HCT116 (cell line): Measurements from ENCODE around the gene GRID2.

Experiments used
- CEBPB ChIP-seq: IDR thresholded peaks from 2 replicates; pipeline ENCODE4 v1.6.1; 2012; ENCODE audit warnings: low read depth
- ELF1 ChIP-seq: IDR thresholded peaks from 2 replicates; pipeline ENCODE4 v1.6.1; 2012; ENCODE audit warnings: low read depth, borderline replicate concordance
- EZH2 ChIP-seq: fragments of 200-600 bp; sonication (generic); IDR thresholded peaks from 2 replicates; pipeline ENCODE4 v1.6.1; 2017; ENCODE audit warnings: antibody characterized with exemption, mixed run types
- POLR2A ChIP-seq: IDR thresholded peaks from 2 replicates; pipeline ENCODE4 v1.7.0; 2011; ENCODE audit warnings: borderline replicate concordance; ENCODE audit not compliant: insufficient read depth, insufficient read length; ENCODE audit errors: extremely low read depth
- POLR2AphosphoS5 ChIP-seq: IDR thresholded peaks from 2 replicates; pipeline ENCODE4 v1.6.1; 2011; ENCODE audit warnings: mild to moderate bottlenecking, low read depth, low read length, moderate library complexity
- RAD21 ChIP-seq: IDR thresholded peaks from 2 replicates; pipeline ENCODE4 v1.6.1; 2012; ENCODE audit warnings: low read depth, mild to moderate bottlenecking
- SP1 ChIP-seq: IDR thresholded peaks from 2 replicates; pipeline ENCODE4 v1.6.1; 2012; ENCODE audit warnings: low read depth
- YY1 ChIP-seq: IDR thresholded peaks from 2 replicates; pipeline ENCODE4 v1.6.1; 2011; ENCODE audit warnings: low read length, low read depth, moderate library complexity, mild to moderate bottlenecking; ENCODE audit not compliant: insufficient replicate concordance; ENCODE audit errors: extremely low read depth
- TF ChIP-seq, protein P1 (sequence below), 3 experiments: fragments of 200-600 bp in 1 of 3; sonication (generic) in 1 of 3; IDR thresholded peaks in 2 of 3; conservative IDR thresholded peaks in 1 of 3; 2 replicates each; pipeline ENCODE4 v1.5.1; 2012 to 2017; ENCODE audit warnings: low read depth in 2 of 3, low read length in 2 of 3, antibody characterized with exemption in 1 of 3, borderline replicate concordance in 1 of 3, control low read depth in 1 of 3, mild to moderate bottlenecking in 1 of 3, mixed read lengths in 1 of 3, mixed run types in 1 of 3, moderate library complexity in 1 of 3; ENCODE audit not compliant: insufficient read depth in 1 of 3
- TF ChIP-seq, protein P2 (sequence below): IDR thresholded peaks from 2 replicates; pipeline ENCODE4 v1.6.1; 2012; ENCODE audit warnings: low read depth
- TF ChIP-seq, protein P3 (sequence below): IDR thresholded peaks from 2 replicates; pipeline ENCODE4 v1.6.1; 2011; ENCODE audit warnings: mild to moderate bottlenecking, low read length, moderate library complexity; ENCODE audit not compliant: insufficient replicate concordance; ENCODE audit errors: extremely low read depth
- TF ChIP-seq, protein P4 (sequence below): IDR thresholded peaks from 2 replicates; pipeline ENCODE4 v1.6.1; 2012

DNA sequence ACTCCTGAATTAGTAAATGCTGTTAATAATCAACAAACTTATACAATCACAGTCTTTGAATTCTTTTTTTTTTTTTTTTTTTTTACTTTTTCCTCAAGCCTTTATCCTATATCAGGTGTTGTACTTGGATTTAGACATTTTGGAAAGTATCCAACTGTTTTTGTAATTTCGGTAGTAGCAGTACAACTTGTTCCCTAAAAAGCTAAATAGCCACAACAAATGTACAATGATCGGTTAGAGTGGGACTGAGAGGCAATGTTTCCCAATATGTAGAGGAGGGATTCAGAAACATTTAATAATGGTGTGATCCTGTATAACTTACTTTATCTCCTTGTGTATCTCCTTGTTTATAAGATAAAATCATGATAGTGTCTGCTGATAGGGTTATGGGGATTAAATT, 343.1 kb downstream of the GRID2 start:
- TF ChIP-seq, protein P1, sequence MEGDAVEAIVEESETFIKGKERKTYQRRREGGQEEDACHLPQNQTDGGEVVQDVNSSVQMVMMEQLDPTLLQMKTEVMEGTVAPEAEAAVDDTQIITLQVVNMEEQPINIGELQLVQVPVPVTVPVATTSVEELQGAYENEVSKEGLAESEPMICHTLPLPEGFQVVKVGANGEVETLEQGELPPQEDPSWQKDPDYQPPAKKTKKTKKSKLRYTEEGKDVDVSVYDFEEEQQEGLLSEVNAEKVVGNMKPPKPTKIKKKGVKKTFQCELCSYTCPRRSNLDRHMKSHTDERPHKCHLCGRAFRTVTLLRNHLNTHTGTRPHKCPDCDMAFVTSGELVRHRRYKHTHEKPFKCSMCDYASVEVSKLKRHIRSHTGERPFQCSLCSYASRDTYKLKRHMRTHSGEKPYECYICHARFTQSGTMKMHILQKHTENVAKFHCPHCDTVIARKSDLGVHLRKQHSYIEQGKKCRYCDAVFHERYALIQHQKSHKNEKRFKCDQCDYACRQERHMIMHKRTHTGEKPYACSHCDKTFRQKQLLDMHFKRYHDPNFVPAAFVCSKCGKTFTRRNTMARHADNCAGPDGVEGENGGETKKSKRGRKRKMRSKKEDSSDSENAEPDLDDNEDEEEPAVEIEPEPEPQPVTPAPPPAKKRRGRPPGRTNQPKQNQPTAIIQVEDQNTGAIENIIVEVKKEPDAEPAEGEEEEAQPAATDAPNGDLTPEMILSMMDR (IDR thresholded peaks at IDR 0.05 in 2 of 3, conservative IDR thresholded peaks at IDR 0.05 in 1 of 3; ENCODE audit: borderline replicate concordance in 1 of 3, insufficient read depth in 1 of 3, low read depth in 2 of 3, low read length in 2 of 3): no peak
- TF ChIP-seq YY1: no peak
- no peak for TF ChIP-seq RAD21
- TF ChIP-seq ELF1: no peak
- no peak for TF ChIP-seq POLR2AphosphoS5
- TF ChIP-seq, protein P2, sequence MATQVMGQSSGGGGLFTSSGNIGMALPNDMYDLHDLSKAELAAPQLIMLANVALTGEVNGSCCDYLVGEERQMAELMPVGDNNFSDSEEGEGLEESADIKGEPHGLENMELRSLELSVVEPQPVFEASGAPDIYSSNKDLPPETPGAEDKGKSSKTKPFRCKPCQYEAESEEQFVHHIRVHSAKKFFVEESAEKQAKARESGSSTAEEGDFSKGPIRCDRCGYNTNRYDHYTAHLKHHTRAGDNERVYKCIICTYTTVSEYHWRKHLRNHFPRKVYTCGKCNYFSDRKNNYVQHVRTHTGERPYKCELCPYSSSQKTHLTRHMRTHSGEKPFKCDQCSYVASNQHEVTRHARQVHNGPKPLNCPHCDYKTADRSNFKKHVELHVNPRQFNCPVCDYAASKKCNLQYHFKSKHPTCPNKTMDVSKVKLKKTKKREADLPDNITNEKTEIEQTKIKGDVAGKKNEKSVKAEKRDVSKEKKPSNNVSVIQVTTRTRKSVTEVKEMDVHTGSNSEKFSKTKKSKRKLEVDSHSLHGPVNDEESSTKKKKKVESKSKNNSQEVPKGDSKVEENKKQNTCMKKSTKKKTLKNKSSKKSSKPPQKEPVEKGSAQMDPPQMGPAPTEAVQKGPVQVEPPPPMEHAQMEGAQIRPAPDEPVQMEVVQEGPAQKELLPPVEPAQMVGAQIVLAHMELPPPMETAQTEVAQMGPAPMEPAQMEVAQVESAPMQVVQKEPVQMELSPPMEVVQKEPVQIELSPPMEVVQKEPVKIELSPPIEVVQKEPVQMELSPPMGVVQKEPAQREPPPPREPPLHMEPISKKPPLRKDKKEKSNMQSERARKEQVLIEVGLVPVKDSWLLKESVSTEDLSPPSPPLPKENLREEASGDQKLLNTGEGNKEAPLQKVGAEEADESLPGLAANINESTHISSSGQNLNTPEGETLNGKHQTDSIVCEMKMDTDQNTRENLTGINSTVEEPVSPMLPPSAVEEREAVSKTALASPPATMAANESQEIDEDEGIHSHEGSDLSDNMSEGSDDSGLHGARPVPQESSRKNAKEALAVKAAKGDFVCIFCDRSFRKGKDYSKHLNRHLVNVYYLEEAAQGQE: no peak
- TF ChIP-seq, protein P3, sequence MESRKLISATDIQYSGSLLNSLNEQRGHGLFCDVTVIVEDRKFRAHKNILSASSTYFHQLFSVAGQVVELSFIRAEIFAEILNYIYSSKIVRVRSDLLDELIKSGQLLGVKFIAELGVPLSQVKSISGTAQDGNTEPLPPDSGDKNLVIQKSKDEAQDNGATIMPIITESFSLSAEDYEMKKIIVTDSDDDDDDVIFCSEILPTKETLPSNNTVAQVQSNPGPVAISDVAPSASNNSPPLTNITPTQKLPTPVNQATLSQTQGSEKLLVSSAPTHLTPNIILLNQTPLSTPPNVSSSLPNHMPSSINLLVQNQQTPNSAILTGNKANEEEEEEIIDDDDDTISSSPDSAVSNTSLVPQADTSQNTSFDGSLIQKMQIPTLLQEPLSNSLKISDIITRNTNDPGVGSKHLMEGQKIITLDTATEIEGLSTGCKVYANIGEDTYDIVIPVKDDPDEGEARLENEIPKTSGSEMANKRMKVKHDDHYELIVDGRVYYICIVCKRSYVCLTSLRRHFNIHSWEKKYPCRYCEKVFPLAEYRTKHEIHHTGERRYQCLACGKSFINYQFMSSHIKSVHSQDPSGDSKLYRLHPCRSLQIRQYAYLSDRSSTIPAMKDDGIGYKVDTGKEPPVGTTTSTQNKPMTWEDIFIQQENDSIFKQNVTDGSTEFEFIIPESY: no peak
- TF ChIP-seq POLR2A: no peak
- TF ChIP-seq EZH2: no peak
- TF ChIP-seq SP1: no peak
- no peak for TF ChIP-seq CEBPB
- TF ChIP-seq, protein P4, sequence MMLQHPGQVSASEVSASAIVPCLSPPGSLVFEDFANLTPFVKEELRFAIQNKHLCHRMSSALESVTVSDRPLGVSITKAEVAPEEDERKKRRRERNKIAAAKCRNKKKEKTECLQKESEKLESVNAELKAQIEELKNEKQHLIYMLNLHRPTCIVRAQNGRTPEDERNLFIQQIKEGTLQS: no peak
